Ishikawa (cell line): Measurements from ENCODE around the gene TBL1X.

Experiments used
- CREB1 ChIP-seq: IDR thresholded peaks from 2 replicates; pipeline ENCODE4 v1.6.1; 2012; ENCODE audit warnings: low read depth
- FOXM1 ChIP-seq: IDR thresholded peaks from 2 replicates; pipeline ENCODE4 v1.6.1; 2012; ENCODE audit warnings: low read depth, borderline replicate concordance
- RAD21 ChIP-seq: IDR thresholded peaks from 2 replicates; pipeline ENCODE4 v1.6.1; 2012; ENCODE audit warnings: low read depth
- TEAD4 ChIP-seq: IDR thresholded peaks from 2 replicates; pipeline ENCODE4 v1.6.1; 2012
- YY1 ChIP-seq: IDR thresholded peaks from 2 replicates; pipeline ENCODE4 v1.6.1; 2012; ENCODE audit warnings: low read depth
- ZBTB7A ChIP-seq: IDR thresholded peaks from 2 replicates; pipeline ENCODE4 v1.6.1; 2012; ENCODE audit warnings: low read depth
- TF ChIP-seq, protein P1 (sequence below): IDR thresholded peaks from 2 replicates; pipeline ENCODE4 v1.6.1; 2012

DNA sequence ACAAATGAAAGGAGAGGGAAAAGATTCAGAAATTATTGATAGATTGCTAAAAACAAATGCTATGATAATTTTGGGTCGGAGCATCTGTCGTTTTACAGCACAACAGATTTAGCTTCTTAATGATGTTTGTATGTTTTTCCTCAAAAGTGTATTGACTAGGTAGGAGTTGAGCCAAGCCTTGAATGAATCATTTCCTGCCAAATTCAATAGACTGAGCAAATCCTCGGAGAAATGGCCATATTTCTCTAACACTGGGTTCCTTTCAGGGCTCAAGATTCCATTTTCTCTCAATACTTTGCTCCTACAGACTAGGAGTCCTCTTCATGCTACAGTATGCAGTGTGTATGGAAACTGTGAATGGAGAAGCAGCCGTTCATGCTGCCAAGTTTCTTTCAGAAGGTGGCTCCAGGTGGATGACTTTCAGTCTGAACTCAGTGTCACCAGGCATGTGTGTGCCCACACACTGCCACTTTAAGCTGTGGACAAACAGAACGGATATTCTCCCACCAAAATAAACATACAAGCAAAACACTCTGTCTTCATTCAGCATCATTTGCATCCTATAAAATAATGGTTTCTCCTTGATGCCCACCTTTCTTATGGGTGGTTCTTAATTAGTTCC is 146.0 kb downstream of the TBL1X start:
- TF ChIP-seq RAD21 = no peak
- TF ChIP-seq ZBTB7A = no peak
- TF ChIP-seq, protein P1, sequence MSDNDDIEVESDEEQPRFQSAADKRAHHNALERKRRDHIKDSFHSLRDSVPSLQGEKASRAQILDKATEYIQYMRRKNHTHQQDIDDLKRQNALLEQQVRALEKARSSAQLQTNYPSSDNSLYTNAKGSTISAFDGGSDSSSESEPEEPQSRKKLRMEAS = no peak
- TF ChIP-seq YY1 = no peak
- TF ChIP-seq CREB1 = no peak
- no peak for TF ChIP-seq FOXM1
- no peak for TF ChIP-seq TEAD4
